Hindlimb muscle (tissue), 1 donor: ENCODE results near the gene EXOC4. TPM values are rescaled to one million over a fixed set of nuclear protein-coding genes. Genes with fewer than 3 reads are reported as not detected.
A peak's percentile ranks its signal among the peaks of the same experiment; 100 is the strongest.

Experiments
- DNase-seq: peaks from one replicate; pipeline ENCODE4 v3.0.0-alpha.2; 2013
- polyA plus RNA-seq: library from polyadenylated mRNA; unstranded; fragments of 120-200 nt; gene quantifications from one replicate; pipeline ENCODE4 v1.2.1, GENCODE V29; 2013; ENCODE audit not compliant: insufficient read length

EXOC4 gene
- polyA plus RNA-seq, 1 donor: 47.9 TPM

- no peak for DNase-seq
These were observed 593.5 kb downstream of the EXOC4 start for GRCh38 chr7:133846203-133846945.

GRCh38 chr7:133850497-133851280, 597.8 kb downstream of the EXOC4 start:
- DNase-seq: no peak

- no peak for DNase-seq
These were observed 598.5 kb downstream of the EXOC4 start for GRCh38 chr7:133851411-133851810.

GRCh38 chr7:133853706-133854276, 600.9 kb downstream of the EXOC4 start:
- no peak for DNase-seq

- peak; percentile 44 for DNase-seq
These were observed 601.9 kb downstream of the EXOC4 start for GRCh38 chr7:133854739-133855138.

- DNase-seq: no peak
These were observed 604.7 kb downstream of the EXOC4 start for GRCh38 chr7:133857376-133858119.

- no peak for DNase-seq
These were observed 605.4 kb downstream of the EXOC4 start for GRCh38 chr7:133858311-133858710.

GRCh38 chr7:133859231-133859630, 606.4 kb downstream of the EXOC4 start:
- DNase-seq: no peak

GRCh38 chr7:133859871-133860450, 607.1 kb downstream of the EXOC4 start:
- no peak for DNase-seq

GRCh38 chr7:133860628-133861335, 607.9 kb downstream of the EXOC4 start:
- no peak for DNase-seq

- no peak for DNase-seq
These were observed 609.0 kb downstream of the EXOC4 start for GRCh38 chr7:133861876-133862275.

GRCh38 chr7:133863362-133864061, 610.6 kb downstream of the EXOC4 start:
- no peak for DNase-seq

GRCh38 chr7:133869556-133869955, 616.7 kb downstream of the EXOC4 start:
- DNase-seq: no peak

- no peak for DNase-seq
These were observed 618.9 kb downstream of the EXOC4 start for GRCh38 chr7:133871757-133872156.

- no peak for DNase-seq
These were observed 620.3 kb downstream of the EXOC4 start for GRCh38 chr7:133873187-133873586.

GRCh38 chr7:133873631-133874030, 620.8 kb downstream of the EXOC4 start:
- DNase-seq: no peak

- DNase-seq: no peak
These were observed 630.7 kb downstream of the EXOC4 start for GRCh38 chr7:133883591-133883990.

- no peak for DNase-seq
These were observed 632.3 kb downstream of the EXOC4 start for GRCh38 chr7:133885213-133885612.

- no peak for DNase-seq
These were observed 633.2 kb downstream of the EXOC4 start for GRCh38 chr7:133886086-133886485.

GRCh38 chr7:133886797-133887196, 633.9 kb downstream of the EXOC4 start:
- no peak for DNase-seq

- no peak for DNase-seq
These were observed 634.6 kb downstream of the EXOC4 start for GRCh38 chr7:133887459-133887858.
